ENCODE data around the gene CD47.

Gene CD47

GRCh38 chr3:108114423-108115065 is 23.7 kb upstream of the CD47 start:
- DNase-seq: no peak

DNA sequence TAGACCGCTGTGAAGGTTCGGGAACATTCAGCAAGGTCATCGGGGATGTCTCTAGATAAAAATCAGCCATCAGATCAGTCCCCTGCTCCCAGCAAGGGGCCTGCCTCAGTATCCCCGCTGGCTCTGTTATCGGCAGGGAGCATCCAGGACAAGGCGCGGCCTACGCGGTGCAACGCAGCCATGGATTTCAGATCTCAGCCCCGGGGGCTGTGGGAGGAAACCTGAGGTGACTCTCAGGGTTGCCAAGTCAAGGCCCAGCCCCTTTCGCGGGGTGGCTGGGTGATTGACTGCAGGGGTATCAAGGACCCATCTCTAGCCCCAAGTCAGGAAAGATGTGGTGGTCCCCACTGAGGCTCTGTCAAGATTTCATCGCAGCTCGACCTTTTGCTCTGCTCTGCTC is 23.1 kb upstream of the CD47 start:
- no peak for DNase-seq

DNA sequence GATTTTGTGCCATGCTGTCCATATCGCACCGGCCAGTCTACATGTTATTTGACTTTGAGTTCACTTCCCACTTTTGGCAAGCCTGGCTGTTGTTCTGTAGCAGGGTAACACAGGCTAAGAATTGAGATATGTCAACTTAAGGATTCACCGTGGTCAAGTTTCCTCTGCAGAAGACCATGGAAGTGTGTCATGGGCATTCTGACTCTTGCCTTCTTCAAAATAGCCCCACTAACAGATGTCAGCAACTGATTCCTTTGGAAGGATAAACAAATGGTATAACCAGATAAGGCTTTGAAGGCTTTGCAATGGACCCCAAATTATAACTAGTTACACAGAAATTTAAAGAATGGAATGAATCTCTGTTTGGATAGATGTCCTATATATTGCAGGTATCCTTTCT is 20.1 kb upstream of the CD47 start:
- DNase-seq: no peak

GRCh38 chr3:108108416-108108815 is 17.6 kb upstream of the CD47 start:
- DNase-seq: no peak

GRCh38 chr3:108106449-108106848 is 15.6 kb upstream of the CD47 start:
- no peak for DNase-seq

DNA sequence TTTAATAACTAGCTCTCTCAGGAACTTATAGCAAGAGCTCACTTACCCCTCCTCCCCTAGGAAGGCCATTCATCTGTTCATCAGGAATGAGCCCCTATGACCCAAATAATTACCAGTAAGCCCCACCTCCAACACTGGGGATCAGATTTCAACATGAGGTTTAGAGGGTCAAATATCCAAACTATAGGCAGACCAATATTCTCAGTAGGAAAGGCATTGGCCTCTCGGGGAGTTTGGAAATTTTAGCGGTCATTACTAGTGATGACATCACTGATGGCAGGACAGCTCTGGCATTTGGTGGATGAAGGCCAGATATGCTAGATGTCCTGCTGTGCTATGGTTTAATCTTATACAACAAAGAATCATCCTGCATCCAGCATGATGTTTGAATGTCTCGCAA is 15.2 kb upstream of the CD47 start:
- no peak for DNase-seq

DNA sequence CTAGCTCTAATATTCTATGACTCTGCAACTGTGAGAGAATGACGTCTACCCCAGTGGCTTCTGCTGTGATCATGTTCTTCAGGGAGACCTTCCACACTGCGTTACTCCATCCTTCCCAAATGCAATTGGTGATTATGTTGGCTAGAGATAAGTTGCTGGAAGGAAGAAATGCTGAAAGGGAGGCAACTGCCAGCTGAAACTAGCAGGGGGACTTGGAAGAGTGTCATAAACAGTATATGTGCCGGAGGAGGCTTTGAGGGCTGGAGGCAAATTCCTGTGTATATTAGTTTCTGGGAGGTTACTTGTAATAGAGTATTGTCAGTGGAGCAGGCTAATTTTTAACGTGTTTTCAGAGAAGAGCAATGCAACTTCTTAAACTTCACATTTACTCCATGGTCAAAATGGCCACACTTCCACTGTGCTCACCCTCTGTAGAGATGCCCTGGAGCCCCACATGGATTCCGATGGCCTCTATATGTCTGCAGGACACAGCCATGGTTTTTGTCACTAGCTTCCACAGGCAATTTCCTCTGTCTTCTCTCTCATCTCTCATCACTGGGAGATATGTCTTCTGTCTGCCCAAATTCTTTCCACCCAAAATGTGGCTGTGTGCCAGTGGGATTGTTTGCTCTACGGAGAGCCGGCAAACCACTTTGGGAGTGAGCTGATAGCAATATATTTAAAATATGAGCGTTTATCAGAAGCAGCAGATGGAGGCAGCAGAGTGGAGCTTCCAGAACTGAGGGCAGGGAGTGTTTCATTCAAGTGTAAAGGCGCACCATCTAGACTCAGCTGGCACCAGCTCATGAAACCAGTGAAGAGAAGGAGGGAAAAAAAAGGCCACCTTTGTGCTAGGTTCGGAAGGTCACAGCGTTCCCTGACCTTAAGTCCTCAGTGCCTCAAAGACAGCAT is 13.3 kb upstream of the CD47 start:
- DNase-seq: peak; percentile 90

DNA sequence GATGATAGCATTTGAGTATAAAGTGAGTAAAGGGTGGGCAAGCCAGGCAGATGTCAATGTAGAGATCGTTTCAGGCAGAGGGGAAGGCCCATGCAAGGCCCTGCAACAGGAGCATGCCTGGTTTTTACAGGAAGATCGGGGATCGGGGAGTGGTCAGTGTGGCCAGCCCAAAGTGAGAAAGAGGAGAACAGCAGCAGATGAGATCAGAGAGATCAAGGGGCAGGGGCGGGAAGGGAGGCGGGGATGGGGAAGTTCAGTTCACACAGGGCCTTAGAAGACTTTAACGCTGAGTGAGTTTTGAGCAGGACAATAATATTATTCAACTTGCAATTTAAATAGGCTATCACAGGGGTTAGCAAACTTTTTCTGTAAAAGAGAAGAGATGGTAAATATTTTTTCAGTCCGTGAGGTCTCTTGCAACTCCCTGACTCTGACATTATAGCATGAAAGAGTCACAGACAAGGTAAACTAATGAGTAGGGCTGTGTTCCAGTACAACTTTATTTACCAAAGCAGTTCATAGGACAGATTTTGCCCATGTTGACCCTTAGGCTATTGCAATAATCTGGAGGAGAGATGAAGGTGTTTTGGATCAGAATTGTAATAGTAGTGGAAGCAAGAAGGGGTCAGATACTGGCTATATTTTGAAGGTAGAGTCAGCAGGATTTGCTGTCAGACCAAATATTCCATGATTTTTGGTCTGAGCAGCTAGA is 12.4 kb upstream of the CD47 start:
- no peak for DNase-seq

DNA sequence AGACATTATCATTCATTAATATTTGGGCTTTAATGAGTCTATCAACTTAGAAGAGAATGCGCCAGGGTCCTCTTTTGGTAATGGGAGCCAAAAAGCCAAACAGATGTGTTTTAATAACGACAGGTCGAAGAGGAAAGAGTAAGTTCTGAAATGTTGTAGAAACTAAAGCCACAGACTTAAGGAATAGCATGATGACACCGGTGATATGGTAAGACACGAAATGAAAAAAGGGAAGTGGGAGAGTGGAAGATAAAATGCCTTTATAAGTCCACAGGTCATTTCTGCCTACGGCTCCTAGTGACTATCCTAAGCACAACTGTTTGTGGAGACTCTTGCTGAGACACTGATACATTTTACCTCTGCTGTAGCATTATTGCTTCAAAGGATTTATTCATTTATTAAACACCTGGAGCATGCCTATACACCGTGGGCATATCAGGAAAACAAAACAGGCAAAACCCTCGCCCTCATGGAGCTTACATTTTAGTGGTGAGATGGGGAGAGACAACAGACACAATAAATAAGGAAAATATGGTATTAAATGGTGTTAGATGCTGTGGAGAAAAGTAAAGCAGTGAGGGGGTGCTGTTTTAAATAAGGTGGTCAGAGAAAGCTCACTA is 11.7 kb upstream of the CD47 start:
- DNase-seq: no peak

GRCh38 chr3:108100906-108101660 is 10.3 kb upstream of the CD47 start:
- peak; percentile 97 for DNase-seq

GRCh38 chr3:108099679-108100428 is 9.0 kb upstream of the CD47 start:
- DNase-seq: no peak

DNA sequence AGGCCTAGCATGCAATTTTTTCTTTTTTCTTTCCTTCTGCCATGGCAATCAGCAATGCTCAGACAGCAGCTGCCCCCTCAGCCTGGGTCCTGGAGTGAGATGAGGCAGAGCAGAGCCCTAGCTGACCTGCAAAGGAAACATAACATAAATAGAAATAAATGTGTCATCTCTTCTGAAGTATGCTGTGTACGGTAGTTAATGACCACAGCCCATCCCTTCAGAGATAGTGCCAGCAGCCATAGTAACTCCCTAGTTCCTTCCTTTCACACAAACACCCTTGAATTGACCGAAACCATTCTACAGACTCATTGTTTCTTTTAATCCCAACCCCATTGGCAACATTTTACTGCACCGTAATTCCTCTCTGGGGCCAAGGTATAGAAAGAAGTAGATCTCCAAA is 8.4 kb upstream of the CD47 start:
- no peak for DNase-seq

GRCh38 chr3:108098003-108098370 is 7.2 kb upstream of the CD47 start:
- no peak for DNase-seq

DNA sequence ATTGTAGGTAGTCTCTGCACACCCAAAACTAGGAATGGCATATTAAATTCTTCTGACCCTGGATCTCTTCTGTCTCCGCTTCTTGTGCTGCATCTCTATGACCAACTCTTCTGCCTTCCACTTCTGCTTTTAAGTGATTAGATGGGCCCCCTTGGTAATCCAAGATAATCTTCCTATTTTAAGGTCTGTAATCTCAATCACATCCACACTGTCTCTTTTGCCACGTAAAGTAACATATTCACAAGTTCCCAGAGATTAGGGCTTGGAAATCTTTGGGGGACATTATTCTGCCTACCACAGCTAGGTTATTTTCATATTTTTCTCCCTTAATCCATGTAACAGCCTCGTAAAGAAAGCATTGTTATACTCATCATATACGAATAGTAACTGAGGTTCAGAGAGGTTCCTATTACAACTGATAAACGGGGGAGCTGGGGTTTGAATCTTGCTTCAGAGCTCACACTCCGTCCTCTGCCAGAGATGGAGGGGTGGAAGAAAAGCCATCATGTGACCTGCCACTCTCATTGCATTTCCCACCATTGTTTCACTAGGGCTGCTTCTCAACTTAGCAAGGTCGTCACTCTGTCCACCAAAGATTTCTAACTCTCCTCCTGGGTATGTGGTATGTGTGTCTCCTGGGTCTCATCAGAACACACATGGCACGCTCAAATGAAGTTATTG is 6.6 kb upstream of the CD47 start:
- DNase-seq: no peak

DNA sequence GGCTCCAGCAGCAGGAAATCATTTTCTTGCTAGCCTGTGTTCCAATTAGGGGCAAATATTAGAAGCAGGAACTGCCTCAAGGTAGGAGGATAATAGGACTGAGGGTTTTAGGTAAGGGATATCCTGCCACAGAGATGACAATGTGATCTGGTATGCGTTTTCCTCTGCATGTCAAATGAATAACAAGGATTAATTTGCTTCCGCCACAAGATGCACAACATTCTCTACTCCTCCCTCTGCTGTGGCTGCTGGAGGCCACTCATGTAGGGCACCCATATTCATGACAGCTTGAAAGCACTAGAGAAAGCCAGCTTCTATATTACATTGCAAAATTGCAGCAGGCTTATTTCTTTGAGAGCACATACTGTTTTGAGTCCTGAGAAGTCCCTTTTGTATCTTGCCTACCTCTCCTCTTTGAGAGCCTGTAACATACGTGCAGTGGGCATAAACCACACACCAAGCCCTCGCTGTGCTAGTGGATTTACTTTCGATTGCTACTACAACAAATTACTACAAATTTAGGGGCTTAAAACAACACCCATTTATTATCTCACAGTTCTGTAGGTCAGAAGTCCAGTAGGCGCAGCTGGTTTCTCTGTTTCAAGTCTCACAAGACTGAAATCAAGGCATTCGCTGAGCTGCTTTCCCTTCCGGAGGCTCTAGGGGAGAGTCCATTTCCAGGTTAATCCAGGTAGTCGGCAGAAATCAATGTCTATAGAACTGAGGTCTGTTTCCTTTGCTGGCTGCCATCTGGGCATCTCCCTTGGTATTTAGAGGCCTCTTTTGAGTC is 5.9 kb upstream of the CD47 start:
- DNase-seq: no peak

- no peak for DNase-seq
These were observed 2.8 kb upstream of the CD47 start for GRCh38 chr3:108093616-108094015.

- DNase-seq: no peak
These were observed 2.2 kb upstream of the CD47 start for GRCh38 chr3:108093021-108093420.

DNA sequence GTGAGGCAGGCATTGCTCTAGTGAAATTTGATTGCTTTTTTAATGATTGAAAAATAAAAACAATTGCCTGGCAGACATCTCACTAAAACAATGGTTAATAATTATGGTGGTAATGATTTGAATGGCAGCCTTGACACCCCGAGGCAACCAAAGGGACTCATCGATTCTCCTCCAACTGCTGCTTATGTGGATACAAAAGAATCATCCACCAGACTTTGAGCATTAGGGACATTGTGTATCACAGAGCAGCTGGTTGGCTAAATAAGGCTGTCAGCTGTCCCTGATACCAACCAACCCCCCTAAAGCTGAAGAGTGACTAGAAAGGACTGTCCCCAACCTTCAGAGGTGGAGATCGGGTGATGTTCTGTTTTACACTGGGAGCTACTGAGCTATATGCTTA is 1.7 kb upstream of the CD47 start:
- DNase-seq: no peak

DNA sequence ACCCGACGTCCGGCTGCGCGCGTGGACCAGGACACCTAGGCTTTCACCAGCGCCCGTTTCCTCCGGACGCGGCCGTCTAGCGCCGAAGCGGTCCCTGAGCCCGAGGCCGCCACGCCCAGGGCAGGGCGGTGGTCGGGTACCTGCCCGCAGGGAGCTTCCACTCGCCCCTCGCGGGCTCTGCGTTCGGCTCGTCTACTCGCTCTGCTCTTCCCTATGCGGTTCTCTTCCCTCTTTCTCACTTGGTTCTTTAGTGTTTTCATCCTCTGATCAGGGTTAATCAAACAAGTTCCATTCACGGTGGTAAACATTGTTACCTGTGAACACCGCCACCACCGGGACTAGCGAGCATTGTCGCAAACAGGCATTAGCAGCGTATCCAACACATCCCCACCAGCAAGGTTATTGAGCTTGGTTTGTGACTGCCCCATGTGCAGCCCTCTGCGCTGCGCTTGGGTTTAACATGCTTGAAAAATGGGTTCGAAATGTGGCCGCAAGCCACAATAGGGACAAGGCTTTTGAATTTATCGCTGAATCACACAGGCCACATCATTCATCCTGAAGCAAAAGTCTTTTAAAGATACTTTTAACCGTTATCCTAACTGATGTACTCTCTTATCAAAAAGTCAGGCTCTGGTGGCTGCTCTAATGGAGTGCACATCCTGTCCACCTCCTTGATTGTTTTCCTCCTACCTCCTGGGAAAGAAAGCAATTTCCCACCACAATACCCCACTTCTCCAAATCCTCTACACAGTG is 843 bp upstream of the CD47 start:
- DNase-seq: no peak
